ENCODE data around the gene LRP3. TPM values are rescaled to one million over a fixed set of nuclear protein-coding genes. Genes with fewer than 3 reads are reported as not detected.
A peak's percentile ranks its signal among the peaks of the same experiment; 100 is the strongest.
"Not testable (repeated sequence)": the region's sequence is repeated elsewhere in the genome, so short reads cannot be mapped to it uniquely, and the experiment has no call there.

LRP3 gene
- total RNA-seq, 8 experiments from 2014 or later: 9.1 to 29.2 (median 24.0) TPM

GRCh38 chr19:33207040-33207620 lies 13.0 kb downstream of the LRP3 start:
- no peak overlapping the region for H3K27ac ChIP-seq
- H3K4me1 ChIP-seq (replicated peaks in 1 of 2): no peaks in the 10 kb centered on the region
- in situ Hi-C loops (cut with MboI; ENCODE audit: low pct_unique_long_range_greater_than_20kb in 2 of 9, low sequenced_read_pairs in 9 of 9, unreplicated experiment in 9 of 9): no loop called here
- peak in 3 of 8 experiments; percentile 12 to 18 (median 14) for ATAC-seq (replicated peaks in 6 of 8)
- WGBS, 10 experiments: no CpG with 5 or more reads among the region's 38 CpGs
- H3K4me3 ChIP-seq: no peak overlapping the region

GRCh38 chr19:33207903-33208302 lies 13.8 kb downstream of the LRP3 start:
- Histone ChIP-seq H3K4me1 (replicated peaks in 1 of 2) (no peaks in the 10 kb centered on the region), H3K27ac (no peak overlapping the region), H3K4me3 (no peak overlapping the region)
- 60 to 100% (median 87%) methylated on average over 1 to 3 of the region's 9 CpGs; no CpG with 5 or more reads in 7 of the 10 experiments for WGBS, 10 experiments
- in situ Hi-C loops (cut with MboI; ENCODE audit: low pct_unique_long_range_greater_than_20kb in 2 of 9, low sequenced_read_pairs in 9 of 9, unreplicated experiment in 9 of 9): no loop called here
- peak in 1 of 8 experiments; percentile 2 for ATAC-seq (replicated peaks in 6 of 8)

- Histone ChIP-seq H3K4me1 (replicated peaks in 1 of 2) (no peaks in the 10 kb centered on the region), H3K27ac (no peak overlapping the region), H3K4me3 (no peak overlapping the region)
- WGBS, 10 experiments: 38 to 100% (median 91%) methylated on average over 1 to 6 of the region's 11 CpGs; no CpG with 5 or more reads in 4 of the 10 experiments
- in situ Hi-C loops (cut with MboI; ENCODE audit: low pct_unique_long_range_greater_than_20kb in 2 of 9, low sequenced_read_pairs in 9 of 9, unreplicated experiment in 9 of 9): no loop called here
- no peak for ATAC-seq (replicated peaks in 6 of 8)
Observed at GRCh38 chr19:33208371-33208895, 14.3 kb downstream of the LRP3 start.

- WGBS, 10 experiments: 80 to 100% (median 86%) methylated on average over 3 to 6 of the region's 24 CpGs; no CpG with 5 or more reads in 4 of the 10 experiments
- H3K4me3 ChIP-seq: no peak overlapping the region
- no peak for ATAC-seq (replicated peaks in 6 of 8)
- H3K4me1 ChIP-seq (replicated peaks in 1 of 2): no peaks in the 10 kb centered on the region
- in situ Hi-C loops (cut with MboI; ENCODE audit: low pct_unique_long_range_greater_than_20kb in 2 of 9, low sequenced_read_pairs in 9 of 9, unreplicated experiment in 9 of 9): no loop called here
- no peak overlapping the region for H3K27ac ChIP-seq
Observed at GRCh38 chr19:33208904-33209849, 15.0 kb downstream of the LRP3 start.

GRCh38 chr19:33209850-33210230 lies 15.7 kb downstream of the LRP3 start:
- H3K27ac ChIP-seq; in situ Hi-C loops (cut with MboI; ENCODE audit: low pct_unique_long_range_greater_than_20kb in 2 of 9, low sequenced_read_pairs in 9 of 9, unreplicated experiment in 9 of 9); ATAC-seq (replicated peaks in 6 of 8); H3K4me1 ChIP-seq (replicated peaks in 1 of 2); H3K4me3 ChIP-seq: not testable (repeated sequence)
- WGBS, 10 experiments: 94 to 100% (median 100%) methylated on average over 1 to 6 of the region's 7 CpGs; no CpG with 5 or more reads in 4 of the 10 experiments

GRCh38 chr19:33210266-33210940 lies 16.3 kb downstream of the LRP3 start:
- H3K27ac ChIP-seq: no peak overlapping the region
- whole genome bisulfite sequencing, 10 experiments: 88 to 100% (median 94%) methylated on average over 2 to 5 of the region's 22 CpGs; no CpG with 5 or more reads in 7 of the 10 experiments
- no peak for ATAC-seq (replicated peaks in 6 of 8)
- H3K4me1 ChIP-seq (replicated peaks in 1 of 2): no peaks in the 10 kb centered on the region
- H3K4me3 ChIP-seq: no peak overlapping the region
- in situ Hi-C loops (cut with MboI; ENCODE audit: low pct_unique_long_range_greater_than_20kb in 2 of 9, low sequenced_read_pairs in 9 of 9, unreplicated experiment in 9 of 9): no loop called here

GRCh38 chr19:33211794-33212435 lies 17.8 kb downstream of the LRP3 start:
- H3K4me3 ChIP-seq: no peak overlapping the region
- ATAC-seq (replicated peaks in 6 of 8): peak in 4 of 8 experiments; percentile 7 to 82 (median 58)
- H3K27ac ChIP-seq: no peak overlapping the region
- 40 to 83% (median 80%) methylated on average over 1 to 6 of the region's 17 CpGs; no CpG with 5 or more reads in 5 of the 10 experiments for WGBS, 10 experiments
- no peaks in the 10 kb centered on the region for H3K4me1 ChIP-seq (replicated peaks in 1 of 2)
- in situ Hi-C loops (cut with MboI; ENCODE audit: low pct_unique_long_range_greater_than_20kb in 2 of 9, low sequenced_read_pairs in 9 of 9, unreplicated experiment in 9 of 9): no loop called here

GRCh38 chr19:33212436-33213172 lies 18.5 kb downstream of the LRP3 start:
- H3K4me1 ChIP-seq (replicated peaks in 1 of 2): no peaks in the 10 kb centered on the region
- ATAC-seq (replicated peaks in 6 of 8): no peak
- in situ Hi-C loops (cut with MboI; ENCODE audit: low pct_unique_long_range_greater_than_20kb in 2 of 9, low sequenced_read_pairs in 9 of 9, unreplicated experiment in 9 of 9): no loop called here
- H3K27ac ChIP-seq: no peak overlapping the region
- no peak overlapping the region for H3K4me3 ChIP-seq
- WGBS, 10 experiments: 24 to 100% (median 83%) methylated on average over 1 to 3 of the region's 30 CpGs; no CpG with 5 or more reads in 5 of the 10 experiments

- Histone ChIP-seq H3K4me3 (no peak overlapping the region), H3K27ac (no peak overlapping the region), H3K4me1 (replicated peaks in 1 of 2) (no peaks in the 10 kb centered on the region)
- in situ Hi-C loops (cut with MboI; ENCODE audit: low pct_unique_long_range_greater_than_20kb in 2 of 9, low sequenced_read_pairs in 9 of 9, unreplicated experiment in 9 of 9): no loop called here
- ATAC-seq (replicated peaks in 6 of 8): peak; percentile 13 to 76 (median 58)
- WGBS, 10 experiments: 40 to 63% (median 55%) methylated on average over 1 to 4 of the region's 6 CpGs; no CpG with 5 or more reads in 6 of the 10 experiments
Observed at GRCh38 chr19:33214596-33214995, 20.5 kb downstream of the LRP3 start.

GRCh38 chr19:33215438-33216197 lies 21.5 kb downstream of the LRP3 start:
- no CpG with 5 or more reads among the region's 19 CpGs for WGBS, 10 experiments
- no peaks in the 10 kb centered on the region for H3K4me1 ChIP-seq (replicated peaks in 1 of 2)
- ATAC-seq (replicated peaks in 6 of 8): no peak
- in situ Hi-C loops (cut with MboI; ENCODE audit: low pct_unique_long_range_greater_than_20kb in 2 of 9, low sequenced_read_pairs in 9 of 9, unreplicated experiment in 9 of 9): no loop called here
- H3K4me3 ChIP-seq: no peak overlapping the region
- no peak overlapping the region for H3K27ac ChIP-seq

- WGBS, 10 experiments: 0 to 94% (median 75%) methylated on average over 1 to 7 of the region's 12 CpGs
- in situ Hi-C loops (cut with MboI; ENCODE audit: low pct_unique_long_range_greater_than_20kb in 2 of 9, low sequenced_read_pairs in 9 of 9, unreplicated experiment in 9 of 9): no loop called here
- Histone ChIP-seq H3K4me3 (no peak overlapping the region), H3K4me1 (replicated peaks in 1 of 2) (no peaks in the 10 kb centered on the region), H3K27ac (no peak overlapping the region)
- no peak for ATAC-seq (replicated peaks in 6 of 8)
Observed at GRCh38 chr19:33216198-33216830, 22.2 kb downstream of the LRP3 start.

All from motor neuron (in vitro differentiated cells).